GM21786 (cell line): ENCODE measurements around the gene NDUFS2.
A peak's percentile ranks its signal among the peaks of the same experiment; 100 is the strongest.
"Not testable (repeated sequence)": the region's sequence is repeated elsewhere in the genome, so short reads cannot be mapped to it uniquely, and the experiment has no call there.

Experiments
- ATAC-seq: cut with Tn5 transposase; IDR thresholded peaks from one replicate; pipeline ENCODE4 v1.9.1; 2021; ENCODE audit not compliant: unreplicated experiment

The NDUFS2 gene

GRCh38 chr1:161242313-161242712 is 40.1 kb downstream of the NDUFS2 start:
- no peak for ATAC-seq

GRCh38 chr1:161244888-161245287 is 42.7 kb downstream of the NDUFS2 start:
- no peak for ATAC-seq

- not testable (repeated sequence) for ATAC-seq
Measured at GRCh38 chr1:161250100-161250499, 47.9 kb downstream of the NDUFS2 start.

GRCh38 chr1:161250829-161251228 is 48.7 kb downstream of the NDUFS2 start:
- no peak for ATAC-seq

- ATAC-seq, result no peak
Measured at GRCh38 chr1:161251579-161251978, 49.4 kb downstream of the NDUFS2 start.

- ATAC-seq, result not testable (repeated sequence)
Measured at GRCh38 chr1:161255302-161255701, 53.1 kb downstream of the NDUFS2 start.

GRCh38 chr1:161255955-161256520 is 53.9 kb downstream of the NDUFS2 start:
- ATAC-seq, result not testable (repeated sequence)

GRCh38 chr1:161257109-161257508 is 54.9 kb downstream of the NDUFS2 start:
- ATAC-seq, result not testable (repeated sequence)

GRCh38 chr1:161258439-161259344 is 56.5 kb downstream of the NDUFS2 start, which contains the start of gene PCP4L1:
Gene PCP4L1, plus strand, starts transcription at chr1:161258745. Its CDS starts 230 bp downstream, at chr1:161258975.
- peak; percentile 62 for ATAC-seq

GRCh38 chr1:161259345-161259702 is 57.2 kb downstream of the NDUFS2 start:
- ATAC-seq, result no peak

- ATAC-seq, result no peak
Measured at GRCh38 chr1:161259765-161260164, 57.6 kb downstream of the NDUFS2 start.

- no peak for ATAC-seq
Measured at GRCh38 chr1:161260376-161261260, 58.5 kb downstream of the NDUFS2 start.

- no peak for ATAC-seq
Measured at GRCh38 chr1:161261261-161262235, 59.4 kb downstream of the NDUFS2 start.
